Embryonic facial prominence (tissue), 1 donor: ENCODE measurements around the gene ATG9B.

ENCODE experiments used
- DNase-seq: peaks from one replicate; pipeline ENCODE4 v3.0.0-alpha.2; 2016; ENCODE audit errors: extremely low spot score

The ATG9B gene

GRCh38 chr7:151000897-151001495 lies 23.3 kb downstream of the ATG9B start:
- DNase-seq, result no peak

- DNase-seq, result no peak
Observed at GRCh38 chr7:150999497-151000230, 24.6 kb downstream of the ATG9B start.

GRCh38 chr7:150999001-150999400 lies 25.3 kb downstream of the ATG9B start:
- no peak for DNase-seq

- no peak for DNase-seq
Observed at GRCh38 chr7:150998341-150998740, 26.0 kb downstream of the ATG9B start.

- DNase-seq, result no peak
Observed at GRCh38 chr7:150997817-150998216, 26.5 kb downstream of the ATG9B start.

GRCh38 chr7:150997075-150997511 lies 27.2 kb downstream of the ATG9B start:
- DNase-seq, result no peak

- DNase-seq, result no peak
Observed at GRCh38 chr7:150996376-150997074, 27.8 kb downstream of the ATG9B start.

GRCh38 chr7:150994838-150995510 lies 29.3 kb downstream of the ATG9B start:
- no peak for DNase-seq

- no peak for DNase-seq
Observed at GRCh38 chr7:150994141-150994837, 30.0 kb downstream of the ATG9B start.

- DNase-seq, result no peak
Observed at GRCh38 chr7:150993511-150993910, 30.8 kb downstream of the ATG9B start.

- DNase-seq, result no peak
Observed at GRCh38 chr7:150992833-150993302, 31.4 kb downstream of the ATG9B start.

- no peak for DNase-seq
Observed at GRCh38 chr7:150992051-150992640, 32.1 kb downstream of the ATG9B start.

- DNase-seq, result no peak
Observed at GRCh38 chr7:150990416-150991186, 33.7 kb downstream of the ATG9B start, which contains the start of gene NOS3. TSS of gene NOS3 (plus strand) at chr7:150991017. CDS start at chr7:150993804, 2,787 bp downstream.

GRCh38 chr7:150989456-150989855 lies 34.8 kb downstream of the ATG9B start:
- DNase-seq, result no peak

- no peak for DNase-seq
Observed at GRCh38 chr7:150988230-150989226, 35.8 kb downstream of the ATG9B start.

- DNase-seq, result no peak
Observed at GRCh38 chr7:150986556-150986955, 37.7 kb downstream of the ATG9B start.

GRCh38 chr7:150986099-150986512 lies 38.2 kb downstream of the ATG9B start:
- no peak for DNase-seq

GRCh38 chr7:150983893-150984368 lies 40.4 kb downstream of the ATG9B start:
- DNase-seq, result no peak

- no peak for DNase-seq
Observed at GRCh38 chr7:150982351-150982750, 41.9 kb downstream of the ATG9B start.
